Motor neuron (in vitro differentiated cells): ENCODE data around the gene LBP. TPM values are rescaled to one million over a fixed set of nuclear protein-coding genes. Genes with fewer than 3 reads are reported as not detected.

Source experiments
- ATAC-seq, 8 experiments: fragments of 200-7000 bp; cut with Tn5 transposase; replicated peaks in 6 of 8; 2 replicates each; pipeline ENCODE4 v1.8.0; 2021; ENCODE audit warnings: mild to moderate bottlenecking in 8 of 8, moderate library complexity in 8 of 8
- H3K27ac ChIP-seq, 2 donors: fragments of 250-450 bp; sonication (Bioruptor Pico); 2 replicates each; pipeline ENCODE4 v1.9.0; 2021; ENCODE audit warnings: antibody characterized with exemption in 2 of 2, mild to moderate bottlenecking in 2 of 2, moderate library complexity in 1 of 2
- H3K4me1 ChIP-seq, 2 donors: fragments of 250-450 bp; sonication (Bioruptor Pico); replicated peaks in 1 of 2; 2 replicates each; pipeline ENCODE4 v1.6.1; 2021; ENCODE audit warnings: antibody characterized with exemption in 2 of 2, mild to moderate bottlenecking in 2 of 2, moderate library complexity in 1 of 2
- H3K4me3 ChIP-seq, 5 donors: fragments of 250-450 bp; sonication (Bioruptor Pico); 2 replicates each; pipeline ENCODE4 v1.9.0; 2021; ENCODE audit warnings: antibody characterized with exemption in 5 of 5, mild to moderate bottlenecking in 5 of 5, moderate library complexity in 4 of 5
- WGBS, 10 experiments: fragments of 450-650 bp; shearing (Covaris generic); methylation state at CpG; one replicate each; pipeline ENCODE4 v1.0.0; 2022; 5-methylcytosine and 5-hydroxymethylcytosine counted together
- in situ Hi-C, 9 experiments: fragments of 400-800 bp; cut with MboI; loops; one replicate each; pipeline ENCODE4 v1.15.0; 2021; ENCODE audit warnings: low sequenced_read_pairs in 9 of 9, low pct_unique_long_range_greater_than_20kb in 2 of 9; ENCODE audit not compliant: unreplicated experiment in 9 of 9
- total RNA-seq, 8 experiments: library from RNA; unstranded; fragments of 300-600 nt; gene quantifications; 2 replicates each; pipeline versions ENCODE4 v1.2.3 to v1.2.4, GENCODE V29; 2022

LBP gene
- total RNA-seq, 8 experiments from 2014 or later, result 0.15 to 0.67 (median 0.42) TPM; not detected in 5

DNA sequence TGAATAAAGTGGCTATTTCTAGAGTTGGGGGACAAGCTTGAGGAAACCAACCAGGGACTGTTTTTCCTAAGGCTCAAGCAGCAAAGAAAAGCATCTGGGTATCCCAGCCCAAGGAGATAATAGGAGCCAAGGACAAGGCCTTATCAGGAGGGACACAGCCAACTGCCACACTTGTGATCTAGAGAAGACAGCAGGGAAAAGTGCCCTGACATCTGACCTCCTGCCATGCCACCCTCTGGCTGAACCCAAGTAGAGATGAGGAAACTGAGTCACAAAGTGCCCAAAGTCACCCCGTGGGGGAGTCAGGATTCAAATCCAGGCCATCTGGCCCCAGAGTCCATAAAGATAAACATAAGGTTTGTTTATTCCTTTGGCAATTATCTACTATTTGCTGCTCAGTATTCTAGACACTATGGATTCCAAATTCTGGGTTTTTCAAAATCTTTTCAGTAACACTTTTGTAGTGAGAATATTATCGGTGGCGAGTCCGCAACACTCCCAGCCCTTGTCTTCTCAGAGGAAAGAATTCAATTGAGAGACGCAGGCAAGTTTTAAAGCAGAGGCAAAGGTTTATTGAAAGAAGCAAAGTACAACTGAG lies 3.5 kb upstream of the LBP start:
- peaks cover 24 to 26% of the 10 kb centered on the region in 2 donors for H3K4me1 ChIP-seq
- peak overlapping the region in 1 of 2 donors; percentile 15 for H3K27ac ChIP-seq
- no peak overlapping the region for H3K4me3 ChIP-seq
- in situ Hi-C loops, result no loop called here
- 40 to 100% (median 88%) methylated on average over 1 to 5 of the region's 5 CpGs; no CpG with 5 or more reads in 3 of the 10 experiments for WGBS, 10 experiments
- ATAC-seq, result no peak

- WGBS, 10 experiments, result 5 to 100% (median 59%) methylated on average over 1 to 13 of the region's 16 CpGs
- in situ Hi-C loops, result no loop called here
- Histone ChIP-seq H3K4me3 (no peak overlapping the region), H3K27ac (peak overlapping the region; percentile 56 to 81), H3K4me1 (peaks cover 24 to 26% of the 10 kb centered on the region in 2 donors)
- peak in 7 of 8 experiments; percentile 26 to 84 (median 62) for ATAC-seq
Measured at GRCh38 chr20:38343311-38344106, 2.8 kb upstream of the LBP start.

DNA sequence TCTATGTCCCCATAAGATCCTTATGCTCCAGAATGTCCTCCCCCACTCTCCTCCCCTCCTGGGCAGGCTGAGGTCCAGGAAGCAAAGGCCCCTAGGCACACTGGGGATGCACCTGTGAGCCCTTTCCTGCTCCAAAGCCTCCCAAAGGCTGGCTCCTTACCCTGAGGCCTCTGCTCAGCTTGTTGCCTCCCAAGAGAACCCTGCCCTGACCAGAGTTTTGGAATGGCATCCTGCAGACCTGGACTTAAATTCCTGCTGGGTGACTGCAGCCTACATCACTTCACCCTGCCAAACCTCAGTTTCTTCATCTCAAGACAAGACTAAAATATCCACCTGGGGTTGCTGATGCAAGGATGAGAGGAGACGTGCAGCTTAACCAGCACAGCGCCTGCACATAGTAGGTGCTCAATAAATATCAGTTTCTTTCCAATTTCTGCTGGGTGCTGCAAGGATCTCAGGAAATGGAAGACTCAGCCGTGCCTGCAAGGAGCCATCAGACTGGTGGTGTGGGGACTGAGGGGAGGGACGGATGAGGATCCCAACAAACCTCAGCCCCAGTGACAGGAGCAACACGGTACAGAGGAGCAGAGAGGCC lies 2.1 kb upstream of the LBP start:
- Histone ChIP-seq H3K27ac (peak overlapping the region; percentile 56 to 81), H3K4me1 (peaks cover 24 to 26% of the 10 kb centered on the region in 2 donors), H3K4me3 (no peak overlapping the region)
- no peak for ATAC-seq
- WGBS, 10 experiments, result 71 to 100% (median 98%) methylated on average over 1 to 4 of the region's 5 CpGs; no CpG with 5 or more reads in 4 of the 10 experiments
- in situ Hi-C loops, result no loop called here

DNA sequence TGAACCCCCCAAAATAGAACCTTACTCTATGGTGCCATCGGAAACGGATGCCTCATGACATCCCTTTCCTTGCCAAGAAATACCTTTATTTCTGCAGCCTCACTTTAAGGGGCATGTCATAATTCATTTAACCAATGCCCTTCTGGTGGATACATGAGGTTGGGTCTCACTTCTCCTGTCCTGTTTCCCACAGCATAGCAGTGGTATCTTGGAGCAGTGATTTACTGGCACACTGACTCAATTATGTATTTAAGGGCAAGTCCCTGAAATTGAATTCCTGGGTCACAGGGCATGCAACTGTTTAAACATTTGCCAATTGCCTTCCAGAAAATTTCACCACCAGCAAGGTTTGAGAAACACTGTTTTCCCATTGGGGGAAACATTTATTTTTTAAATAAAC lies 639 bp upstream of the LBP start:
- H3K27ac ChIP-seq, result no peak overlapping the region
- in situ Hi-C loops, result no loop called here
- H3K4me1 ChIP-seq, result peaks cover 24 to 26% of the 10 kb centered on the region in 2 donors
- no peak for ATAC-seq
- 0 to 93% (median 43%) methylated on average over 2 of the region's 2 CpGs; no CpG with 5 or more reads in 4 of the 10 experiments for WGBS, 10 experiments
- H3K4me3 ChIP-seq, result no peak overlapping the region

DNA sequence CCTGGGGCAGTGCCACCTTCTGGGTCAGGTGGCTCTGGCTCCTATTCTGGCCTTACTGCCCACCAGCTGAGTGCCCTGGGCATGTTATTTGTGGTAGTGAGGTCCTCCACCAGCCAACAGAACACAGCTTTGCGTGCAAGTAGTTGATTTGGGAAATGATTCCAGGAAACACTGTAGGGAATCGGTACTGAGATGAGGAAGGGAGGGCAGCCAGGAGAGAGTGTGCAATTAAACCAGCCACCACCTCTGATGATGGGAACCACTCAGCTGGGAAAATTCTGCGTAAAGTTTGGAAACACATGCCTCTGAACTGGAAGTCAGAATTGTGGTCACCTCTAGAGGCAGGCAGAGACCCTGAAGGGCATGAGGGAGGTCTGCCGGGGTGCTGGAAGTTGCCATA lies 459 bp downstream of the LBP start:
- in situ Hi-C loops, result no loop called here
- H3K27ac ChIP-seq, result no peak overlapping the region
- peaks cover 23 to 24% of the 10 kb centered on the region in 2 donors for H3K4me1 ChIP-seq
- no peak for ATAC-seq
- no peak overlapping the region for H3K4me3 ChIP-seq
- 38 to 100% (median 85%) methylated on average over 1 to 3 of the region's 4 CpGs; no CpG with 5 or more reads in 4 of the 10 experiments for WGBS, 10 experiments

GRCh38 chr20:38349856-38350255 lies 3.6 kb downstream of the LBP start:
- H3K4me3 ChIP-seq, result no peak overlapping the region
- no peak overlapping the region for H3K27ac ChIP-seq
- 30 to 80% (median 60%) methylated on average over 1 to 4 of the region's 5 CpGs; no CpG with 5 or more reads in 1 of the 10 experiments for WGBS, 10 experiments
- peaks cover 5 to 6% of the 10 kb centered on the region in 2 donors for H3K4me1 ChIP-seq
- no peak for ATAC-seq
- in situ Hi-C loops, result no loop called here

DNA sequence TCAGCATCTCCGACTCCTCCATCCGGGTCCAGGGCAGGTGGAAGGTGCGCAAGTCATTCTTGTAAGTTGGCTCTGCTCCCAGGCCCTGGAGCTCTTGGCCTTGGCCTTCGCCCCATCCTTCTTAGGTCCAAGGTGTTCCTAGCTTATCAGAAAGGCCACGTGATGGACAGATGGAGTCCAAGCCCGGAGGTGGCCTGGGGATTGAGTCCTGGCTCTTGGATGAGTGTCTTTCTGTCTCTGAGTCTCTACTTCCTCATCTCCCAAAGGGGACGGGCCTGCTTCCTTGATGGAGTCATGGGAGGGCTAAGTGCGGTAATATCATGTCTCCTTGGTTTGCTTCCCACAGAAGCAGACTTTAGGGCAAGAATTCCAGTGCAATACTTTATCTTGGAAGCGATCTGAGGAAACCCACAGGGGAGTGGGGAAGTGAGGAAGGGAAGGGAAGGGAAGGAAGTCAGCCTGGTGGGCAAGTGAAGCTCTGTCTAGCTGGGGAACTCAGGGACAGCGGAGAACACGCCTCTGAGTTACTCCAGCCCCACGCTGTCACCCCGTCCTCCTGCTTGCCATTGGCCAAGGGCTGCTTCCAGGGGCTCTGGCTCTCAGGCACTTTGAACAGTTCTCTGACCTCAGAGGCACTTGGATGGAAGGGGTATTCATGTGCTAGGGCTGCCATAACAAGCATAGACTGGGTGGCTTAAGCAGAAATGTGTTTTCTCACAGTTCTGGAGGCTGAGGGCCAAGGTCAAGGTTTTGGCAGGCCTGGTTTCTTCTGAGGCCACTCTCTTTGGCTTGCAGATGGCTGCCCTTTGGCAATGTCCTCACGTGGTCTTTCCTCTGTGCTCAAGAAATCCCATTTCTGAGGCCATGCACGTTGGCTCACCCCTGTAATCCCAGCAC lies 4.8 kb downstream of the LBP start:
- Histone ChIP-seq H3K4me3 (no peak overlapping the region), H3K4me1 (peaks cover 5 to 6% of the 10 kb centered on the region in 2 donors), H3K27ac (no peak overlapping the region)
- in situ Hi-C loops, result no loop called here
- no peak for ATAC-seq
- WGBS, 10 experiments, result 36 to 100% (median 79%) methylated on average over 1 to 8 of the region's 15 CpGs; no CpG with 5 or more reads in 2 of the 10 experiments

DNA sequence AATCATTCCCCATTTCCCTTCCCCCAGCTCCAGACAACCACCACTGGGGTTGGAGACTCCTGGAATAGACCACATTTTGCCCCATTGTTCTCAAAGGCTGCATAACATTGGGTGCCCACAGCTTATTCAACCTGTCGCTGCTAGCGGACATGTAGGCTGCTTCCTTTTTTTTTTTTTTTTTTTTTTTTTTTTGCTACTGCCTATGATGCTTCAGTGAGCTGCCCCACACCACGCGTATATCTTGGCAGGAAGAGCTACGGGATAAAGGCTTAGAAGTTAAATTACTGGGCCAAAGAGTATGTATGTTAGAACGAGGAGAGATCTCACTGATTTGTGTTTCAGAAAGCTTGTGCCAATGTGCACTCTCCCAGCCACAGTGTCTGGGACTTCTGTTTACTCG lies 7.0 kb downstream of the LBP start:
- H3K4me3 ChIP-seq, result no peak overlapping the region
- no peak overlapping the region for H3K27ac ChIP-seq
- in situ Hi-C loops, result no loop called here
- peak in 4 of 8 experiments; percentile 18 to 46 (median 38) for ATAC-seq
- H3K4me1 ChIP-seq, result peaks cover 11% of the 10 kb centered on the region in 2 donors
- WGBS, 10 experiments, result 8 to 51% (median 37%) methylated on average over 1 to 7 of the region's 7 CpGs

- Histone ChIP-seq H3K4me3 (no peak overlapping the region), H3K27ac (no peak overlapping the region), H3K4me1 (peaks cover 20% of the 10 kb centered on the region in 2 donors)
- ATAC-seq, result no peak
- in situ Hi-C loops, result no loop called here
- 71 to 100% (median 96%) methylated on average over 1 to 9 of the region's 10 CpGs; no CpG with 5 or more reads in 4 of the 10 experiments for WGBS, 10 experiments
Measured at GRCh38 chr20:38354227-38354626, 7.9 kb downstream of the LBP start.

- Histone ChIP-seq H3K4me1 (peaks cover 20 to 22% of the 10 kb centered on the region in 2 donors), H3K27ac (no peak overlapping the region), H3K4me3 (no peak overlapping the region)
- 30 to 100% (median 80%) methylated on average over 1 to 8 of the region's 18 CpGs; no CpG with 5 or more reads in 1 of the 10 experiments for WGBS, 10 experiments
- no peak for ATAC-seq
- in situ Hi-C loops, result no loop called here
Measured at GRCh38 chr20:38355161-38356012, 9.1 kb downstream of the LBP start.

GRCh38 chr20:38357653-38358207 lies 11.4 kb downstream of the LBP start:
- Histone ChIP-seq H3K4me3 (no peak overlapping the region), H3K4me1 (peaks cover 20 to 22% of the 10 kb centered on the region in 2 donors), H3K27ac (peak overlapping the region; percentile 58 to 62)
- in situ Hi-C loops, result no loop called here
- 44 to 100% (median 89%) methylated on average over 1 to 6 of the region's 7 CpGs; no CpG with 5 or more reads in 2 of the 10 experiments for WGBS, 10 experiments
- peak in 3 of 8 experiments; percentile 85 to 91 (median 86) for ATAC-seq
